ENCODE results near the gene FGF18. TPM values are rescaled to one million over a fixed set of nuclear protein-coding genes. Genes with fewer than 3 reads are reported as not detected.
"Not testable (repeated sequence)": the region's sequence is repeated elsewhere in the genome, so short reads cannot be mapped to it uniquely, and the experiment has no call there.

The FGF18 gene
- 1 to 10 TPM in 1 of 4 donors, under 1 TPM in 3; 0.25 to 2.0 (median 0.61) TPM for polyA plus RNA-seq
- long read RNA-seq, donor 1, result 0 reads
- long read RNA-seq, donor 2, result 0 reads
- long read RNA-seq, donor 3, result 0 reads
- long read RNA-seq, donor 4, result 0 reads
- long read RNA-seq, donor 5, result 0 reads
- long read RNA-seq, donor 6, partial matches to known transcripts, result 0 of 2 reads
- long read RNA-seq, donor 6, other reads (novel, unspliced or antisense), result 0 of 2 reads
- long read RNA-seq, donor 7, transcript FGF18-201 (5 exons, 1,986 nt), result major isoform, 82 of 226 reads
- long read RNA-seq, donor 7, partial matches to known transcripts, result 135 of 226 reads
- long read RNA-seq, donor 7, other reads (novel, unspliced or antisense), result 9 of 226 reads
- long read RNA-seq, donor 8, partial matches to known transcripts, result 0 of 3 reads
- long read RNA-seq, donor 8, other reads (novel, unspliced or antisense), result 0 of 3 reads
- long read RNA-seq, donor 9, result 0 reads
- long read RNA-seq, donor 10, partial matches to known transcripts, result 0 of 3 reads
- long read RNA-seq, donor 10, other reads (novel, unspliced or antisense), result 0 of 3 reads

GRCh38 chr5:171418982-171419687 is at the start of gene FGF18:
Gene FGF18, plus strand, starts transcription at chr5:171419647. Its CDS starts 553 bp downstream, at chr5:171420200.
- no peak within 1 kb of the TSS for H3K27ac ChIP-seq (ENCODE audit: low read depth in 1 of 3, low read length in 2 of 3)
- peak within 1 kb of the TSS in 2 of 3 donors; percentile 40 to 68 for H3K4me3 ChIP-seq (ENCODE audit: low read depth in 1 of 3, low read length in 3 of 3)
- peaks cover 0 to 2% (median 0%) of the 10 kb centered on the region in 3 donors for H3K36me3 ChIP-seq (ENCODE audit: control insufficient read depth in 3 of 3, insufficient read depth in 2 of 3, low read depth in 1 of 3, low read length in 3 of 3)
- H3K27me3 ChIP-seq (ENCODE audit: control insufficient read depth in 3 of 3, insufficient read depth in 3 of 3, low read length in 3 of 3), result peaks cover 0 to 17% (median 2%) of the 10 kb centered on the region in 3 donors
- no peak for FAIRE-seq
- 0 to 1% (median 1%) methylated on average over 45 to 74 of the region's 74 CpGs for WGBS, 3 donors
- no peaks in the 10 kb centered on the region for H3K9me3 ChIP-seq (ENCODE audit: control insufficient read depth in 2 of 2, insufficient read depth in 1 of 2, low read depth in 1 of 2, low read length in 1 of 2)
- DNase-seq, result peak; percentile 53 to 69
- peaks cover 3 to 19% (median 4%) of the 10 kb centered on the region in 3 donors for H3K4me1 ChIP-seq (ENCODE audit: control insufficient read depth in 3 of 3, insufficient read depth in 2 of 3, low read depth in 1 of 3, low read length in 2 of 3)

- Histone ChIP-seq H3K27ac (ENCODE audit: low read depth in 1 of 3, low read length in 2 of 3) (no peak overlapping the region), H3K27me3 (ENCODE audit: control insufficient read depth in 3 of 3, insufficient read depth in 3 of 3, low read length in 3 of 3) (peaks cover 0 to 2% (median 0%) of the 10 kb centered on the region in 3 donors), H3K4me1 (ENCODE audit: control insufficient read depth in 3 of 3, insufficient read depth in 2 of 3, low read depth in 1 of 3, low read length in 2 of 3) (no peaks in the 10 kb centered on the region), H3K36me3 (ENCODE audit: control insufficient read depth in 3 of 3, insufficient read depth in 2 of 3, low read depth in 1 of 3, low read length in 3 of 3) (no peaks in the 10 kb centered on the region), H3K9me3 (ENCODE audit: control insufficient read depth in 2 of 2, insufficient read depth in 1 of 2, low read depth in 1 of 2, low read length in 1 of 2) (no peaks in the 10 kb centered on the region), H3K4me3 (ENCODE audit: low read depth in 1 of 3, low read length in 3 of 3) (no peak overlapping the region)
- no peak for FAIRE-seq
- DNase-seq, result no peak
- 83 to 92% (median 91%) methylated on average over 4 of the region's 4 CpGs for WGBS, 3 donors
Observed at GRCh38 chr5:171369898-171370297, 49.5 kb upstream of the FGF18 start.

DNA sequence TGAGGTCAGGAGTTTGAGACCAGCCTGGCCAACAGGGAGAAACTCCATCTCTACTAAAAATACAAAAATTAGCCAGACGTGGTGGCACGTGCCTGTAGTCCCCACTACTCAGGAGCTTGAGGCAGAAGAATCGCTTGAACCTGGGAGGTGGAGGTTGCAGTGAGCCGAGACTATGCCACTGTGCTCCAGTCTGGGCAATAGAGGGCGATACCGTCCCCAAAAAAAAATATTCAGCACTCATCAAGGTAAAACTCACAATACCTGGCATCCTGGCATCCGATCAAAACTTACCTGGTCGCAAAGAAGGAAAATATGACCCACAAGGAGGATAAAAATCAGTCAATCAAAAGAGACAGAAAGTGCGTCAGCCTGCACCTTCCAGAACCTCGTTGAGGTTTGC is 48.6 kb upstream of the FGF18 start:
- not testable (repeated sequence) for H3K27me3 ChIP-seq (ENCODE audit: control insufficient read depth in 3 of 3, insufficient read depth in 3 of 3, low read length in 3 of 3); H3K36me3 ChIP-seq (ENCODE audit: control insufficient read depth in 3 of 3, insufficient read depth in 2 of 3, low read depth in 1 of 3, low read length in 3 of 3); H3K4me1 ChIP-seq (ENCODE audit: control insufficient read depth in 3 of 3, insufficient read depth in 2 of 3, low read depth in 1 of 3, low read length in 2 of 3); H3K27ac ChIP-seq (ENCODE audit: low read depth in 1 of 3, low read length in 2 of 3); DNase-seq; H3K4me3 ChIP-seq (ENCODE audit: low read depth in 1 of 3, low read length in 3 of 3); FAIRE-seq; H3K9me3 ChIP-seq (ENCODE audit: control insufficient read depth in 2 of 2, insufficient read depth in 1 of 2, low read depth in 1 of 2, low read length in 1 of 2)
- WGBS, 3 donors, result 36 to 53% (median 39%) methylated on average over 10 of the region's 10 CpGs

DNA sequence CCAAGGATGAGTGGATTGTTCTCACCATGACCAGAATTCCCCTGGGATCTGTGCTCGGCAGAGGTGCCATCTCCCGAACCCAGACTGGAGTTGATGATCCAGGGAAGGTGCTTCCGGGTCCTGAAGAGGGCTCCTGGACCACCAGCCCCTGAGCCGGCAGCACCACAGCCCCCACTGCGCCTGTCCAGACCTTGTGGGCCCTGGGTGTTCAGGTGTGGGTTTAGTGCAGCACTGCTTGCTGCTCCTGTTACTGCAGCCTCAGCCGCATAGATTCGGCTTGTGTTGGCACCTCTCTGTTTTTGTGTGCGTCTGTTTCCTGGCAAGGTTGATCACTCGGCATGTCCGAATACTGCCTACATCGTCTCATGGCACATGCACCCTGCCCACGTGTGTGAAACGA is 48.1 kb upstream of the FGF18 start:
- Histone ChIP-seq H3K4me1 (ENCODE audit: control insufficient read depth in 3 of 3, insufficient read depth in 2 of 3, low read depth in 1 of 3, low read length in 2 of 3) (no peaks in the 10 kb centered on the region), H3K9me3 (ENCODE audit: control insufficient read depth in 2 of 2, insufficient read depth in 1 of 2, low read depth in 1 of 2, low read length in 1 of 2) (no peaks in the 10 kb centered on the region), H3K27me3 (ENCODE audit: control insufficient read depth in 3 of 3, insufficient read depth in 3 of 3, low read length in 3 of 3) (no peaks in the 10 kb centered on the region), H3K27ac (ENCODE audit: low read depth in 1 of 3, low read length in 2 of 3) (no peak overlapping the region), H3K4me3 (ENCODE audit: low read depth in 1 of 3, low read length in 3 of 3) (no peak overlapping the region), H3K36me3 (ENCODE audit: control insufficient read depth in 3 of 3, insufficient read depth in 2 of 3, low read depth in 1 of 3, low read length in 3 of 3) (no peaks in the 10 kb centered on the region)
- no peak for DNase-seq
- FAIRE-seq, result no peak
- WGBS, 3 donors, result 80 to 87% (median 83%) methylated on average over 13 of the region's 13 CpGs

- Histone ChIP-seq H3K9me3 (ENCODE audit: control insufficient read depth in 2 of 2, insufficient read depth in 1 of 2, low read depth in 1 of 2, low read length in 1 of 2) (no peaks in the 10 kb centered on the region), H3K4me3 (ENCODE audit: low read depth in 1 of 3, low read length in 3 of 3) (no peak overlapping the region), H3K27ac (ENCODE audit: low read depth in 1 of 3, low read length in 2 of 3) (no peak overlapping the region), H3K27me3 (ENCODE audit: control insufficient read depth in 3 of 3, insufficient read depth in 3 of 3, low read length in 3 of 3) (no peaks in the 10 kb centered on the region), H3K4me1 (ENCODE audit: control insufficient read depth in 3 of 3, insufficient read depth in 2 of 3, low read depth in 1 of 3, low read length in 2 of 3) (no peaks in the 10 kb centered on the region), H3K36me3 (ENCODE audit: control insufficient read depth in 3 of 3, insufficient read depth in 2 of 3, low read depth in 1 of 3, low read length in 3 of 3) (no peaks in the 10 kb centered on the region)
- no peak for DNase-seq
- WGBS, 3 donors, result 89 to 95% (median 90%) methylated on average over 7 of the region's 7 CpGs
- FAIRE-seq, result no peak
Observed at GRCh38 chr5:171379961-171380360, 39.5 kb upstream of the FGF18 start.

DNA sequence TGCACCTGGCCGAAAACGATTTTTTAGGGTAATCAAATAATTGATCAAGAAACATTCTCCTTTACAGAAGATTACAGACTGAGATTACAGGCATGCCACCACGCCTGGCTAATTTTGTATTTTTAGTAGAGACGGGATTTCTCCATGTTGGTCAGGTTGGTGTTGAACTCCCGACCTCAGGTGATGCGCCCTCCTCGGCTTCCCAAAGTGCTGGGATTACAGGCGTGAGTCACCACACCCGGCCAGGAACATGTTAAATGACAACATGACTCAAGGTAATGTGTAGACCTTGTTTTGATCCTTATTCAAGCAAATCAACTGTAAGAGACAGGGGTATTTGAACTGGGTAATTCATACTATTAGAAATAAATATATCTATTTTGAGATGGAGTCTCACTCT is 35.0 kb upstream of the FGF18 start:
- not testable (repeated sequence) for H3K36me3 ChIP-seq (ENCODE audit: control insufficient read depth in 3 of 3, insufficient read depth in 2 of 3, low read depth in 1 of 3, low read length in 3 of 3); H3K9me3 ChIP-seq (ENCODE audit: control insufficient read depth in 2 of 2, insufficient read depth in 1 of 2, low read depth in 1 of 2, low read length in 1 of 2); FAIRE-seq; H3K4me3 ChIP-seq (ENCODE audit: low read depth in 1 of 3, low read length in 3 of 3); H3K4me1 ChIP-seq (ENCODE audit: control insufficient read depth in 3 of 3, insufficient read depth in 2 of 3, low read depth in 1 of 3, low read length in 2 of 3); DNase-seq; H3K27ac ChIP-seq (ENCODE audit: low read depth in 1 of 3, low read length in 2 of 3); H3K27me3 ChIP-seq (ENCODE audit: control insufficient read depth in 3 of 3, insufficient read depth in 3 of 3, low read length in 3 of 3)
- WGBS, 3 donors, result 82 to 90% (median 83%) methylated on average over 9 of the region's 9 CpGs

GRCh38 chr5:171384999-171385398 is 34.4 kb upstream of the FGF18 start:
- WGBS, 3 donors, result 69 to 74% (median 70%) methylated on average over 3 of the region's 3 CpGs

GRCh38 chr5:171386006-171386671 is 33.3 kb upstream of the FGF18 start:
- WGBS, 3 donors, result 94 to 97% (median 95%) methylated on average over 25 of the region's 25 CpGs
- FAIRE-seq, result no peak
- Histone ChIP-seq H3K27ac (ENCODE audit: low read depth in 1 of 3, low read length in 2 of 3) (no peak overlapping the region), H3K27me3 (ENCODE audit: control insufficient read depth in 3 of 3, insufficient read depth in 3 of 3, low read length in 3 of 3) (no peaks in the 10 kb centered on the region), H3K4me3 (ENCODE audit: low read depth in 1 of 3, low read length in 3 of 3) (no peak overlapping the region), H3K9me3 (ENCODE audit: control insufficient read depth in 2 of 2, insufficient read depth in 1 of 2, low read depth in 1 of 2, low read length in 1 of 2) (no peaks in the 10 kb centered on the region), H3K36me3 (ENCODE audit: control insufficient read depth in 3 of 3, insufficient read depth in 2 of 3, low read depth in 1 of 3, low read length in 3 of 3) (peaks cover 0 to 3% (median 0%) of the 10 kb centered on the region in 3 donors), H3K4me1 (ENCODE audit: control insufficient read depth in 3 of 3, insufficient read depth in 2 of 3, low read depth in 1 of 3, low read length in 2 of 3) (peaks cover 0 to 5% (median 0%) of the 10 kb centered on the region in 3 donors)
- no peak for DNase-seq

More at GRCh38 chr5:171384999-171385398, 34.4 kb upstream of the FGF18 start:
- not testable (repeated sequence) for H3K4me1 ChIP-seq (ENCODE audit: control insufficient read depth in 3 of 3, insufficient read depth in 2 of 3, low read depth in 1 of 3, low read length in 2 of 3); DNase-seq; H3K9me3 ChIP-seq (ENCODE audit: control insufficient read depth in 2 of 2, insufficient read depth in 1 of 2, low read depth in 1 of 2, low read length in 1 of 2); H3K4me3 ChIP-seq (ENCODE audit: low read depth in 1 of 3, low read length in 3 of 3); H3K27ac ChIP-seq (ENCODE audit: low read depth in 1 of 3, low read length in 2 of 3); FAIRE-seq; H3K36me3 ChIP-seq (ENCODE audit: control insufficient read depth in 3 of 3, insufficient read depth in 2 of 3, low read depth in 1 of 3, low read length in 3 of 3); H3K27me3 ChIP-seq (ENCODE audit: control insufficient read depth in 3 of 3, insufficient read depth in 3 of 3, low read length in 3 of 3)
